Caco-2 (cell line): Measurements from ENCODE around the gene PTPRN2. TPM values are rescaled to one million over a fixed set of nuclear protein-coding genes. Genes with fewer than 3 reads are reported as not detected.

Experiments used
- BruUV-seq: library from RNA; stranded (reverse); fragments of 400-500 nt; replicated peaks from 2 replicates; lab custom pipeline; 2021; lab: Mats Ljungman, UMichigan
- CTCF ChIA-PET: fragments of 300-600 bp; sonication (Branson Sonifier 250); formaldehyde crosslinking; loops from one replicate; lab custom pipeline; 2022; ENCODE audit warnings: antibody characterized with exemption; lab: Charles Lee
- POLR2A ChIA-PET: fragments of 300-600 bp; sonication (Branson Sonifier 250); formaldehyde crosslinking; loops from one replicate; lab custom pipeline; 2022; ENCODE audit warnings: antibody characterized with exemption; lab: Charles Lee
- DNase-seq, 2 experiments: peaks; one replicate each; pipeline versions ENCODE4 v3.0.0 to v3.0.0-alpha.2; 2020 to 2022
- H3K27me3 ChIP-seq: replicated peaks from 2 replicates; pipeline ENCODE4 v1.6.0; 2011; ENCODE audit warnings: low read length; ENCODE audit not compliant: control insufficient read depth, insufficient read depth
- H3K36me3 ChIP-seq: 2 replicates; pipeline ENCODE4 v1.5.1; 2011; ENCODE audit warnings: low read length; ENCODE audit not compliant: control insufficient read depth, insufficient read depth
- H3K4me1 ChIP-seq: fragments of 250-450 bp; sonication (Bioruptor Pico); 2 replicates; pipeline ENCODE4 v1.5.1; 2020; ENCODE audit warnings: mild to moderate bottlenecking
- H3K4me3 ChIP-seq: 2 replicates; pipeline ENCODE4 v1.5.1; 2011; ENCODE audit warnings: low read depth, mild to moderate bottlenecking, control low read depth, low read length
- H3K9me3 ChIP-seq: fragments of 250-450 bp; sonication (Bioruptor Pico); 2 replicates; pipeline ENCODE4 v1.5.1; 2020; ENCODE audit warnings: mild to moderate bottlenecking, moderate library complexity
- H3K27ac Mint-ChIP-seq: one replicate; pipeline ENCODE4 v1.8.0; 2022; ENCODE audit warnings: mixed read lengths; ENCODE audit not compliant: unreplicated experiment
- H3K27me3 Mint-ChIP-seq: one replicate; pipeline ENCODE4 v1.8.0; 2022; ENCODE audit warnings: mixed read lengths; ENCODE audit not compliant: insufficient read depth, unreplicated experiment
- H3K36me3 Mint-ChIP-seq: one replicate; pipeline ENCODE4 v1.8.0; 2022; ENCODE audit warnings: mild to moderate bottlenecking, mixed read lengths; ENCODE audit not compliant: insufficient read depth, unreplicated experiment
- H3K4me1 Mint-ChIP-seq: one replicate; pipeline ENCODE4 v1.8.0; 2022; ENCODE audit warnings: low read depth, mixed read lengths; ENCODE audit not compliant: unreplicated experiment
- H3K4me3 Mint-ChIP-seq: one replicate; pipeline ENCODE4 v1.8.0; 2022; ENCODE audit warnings: mild to moderate bottlenecking, moderate library complexity, mixed read lengths; ENCODE audit not compliant: unreplicated experiment
- H3K9me3 Mint-ChIP-seq: one replicate; pipeline ENCODE4 v1.8.0; 2022; ENCODE audit warnings: mixed read lengths; ENCODE audit not compliant: unreplicated experiment
- intact Hi-C: fragments of 100-400 bp; cut with micrococcal nuclease; formaldehyde crosslinking; loops from one replicate; pipeline ENCODE4 v1.10.0; 2022; ENCODE audit not compliant: unreplicated experiment
- total RNA-seq: library from RNA; stranded (reverse); gene quantifications from 2 replicates; pipeline ENCODE4 v1.2.3, GENCODE V29; 2022
- TF ChIP-seq, protein P1 (sequence below), 2 experiments: fragments of 200-600 bp in 1 of 2; IDR thresholded peaks; 1 replicate in 1 of 2; 2 replicates in 1 of 2; pipeline versions ENCODE4 v1.5.1 to v1.8.0; 2011 to 2022; ENCODE audit warnings: antibody characterized with exemption in 1 of 2, control low read depth in 1 of 2, inconsistent platforms in 1 of 2, low read depth in 1 of 2, low read length in 1 of 2, mild to moderate bottlenecking in 1 of 2, moderate library complexity in 1 of 2; ENCODE audit not compliant: insufficient read depth in 1 of 2, severe bottlenecking in 1 of 2, unreplicated experiment in 1 of 2

The PTPRN2 gene
- total RNA-seq, 1 experiment from 2014 or later = 1.4 TPM

DNA sequence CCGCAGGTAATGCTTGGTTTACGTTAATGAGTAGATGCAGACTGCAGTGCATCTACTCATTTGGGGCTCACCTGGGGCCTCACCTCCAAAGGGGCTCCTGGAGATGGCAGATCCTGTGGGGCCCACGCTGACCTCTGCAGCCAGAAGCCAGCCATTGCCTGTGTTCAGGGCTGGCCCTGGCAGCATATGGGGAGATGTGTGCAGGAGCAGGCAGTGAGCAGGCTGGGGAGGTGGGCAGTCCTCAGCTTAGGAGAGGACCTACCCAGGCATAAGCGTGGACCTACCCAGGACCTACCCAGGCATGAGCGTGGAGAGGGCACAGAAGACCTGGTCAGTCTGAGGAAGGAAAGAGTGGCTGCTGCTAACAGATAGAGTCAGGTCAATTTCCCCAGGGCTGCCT, 178.5 kb downstream of the PTPRN2 start:
- TF ChIP-seq, protein P1, sequence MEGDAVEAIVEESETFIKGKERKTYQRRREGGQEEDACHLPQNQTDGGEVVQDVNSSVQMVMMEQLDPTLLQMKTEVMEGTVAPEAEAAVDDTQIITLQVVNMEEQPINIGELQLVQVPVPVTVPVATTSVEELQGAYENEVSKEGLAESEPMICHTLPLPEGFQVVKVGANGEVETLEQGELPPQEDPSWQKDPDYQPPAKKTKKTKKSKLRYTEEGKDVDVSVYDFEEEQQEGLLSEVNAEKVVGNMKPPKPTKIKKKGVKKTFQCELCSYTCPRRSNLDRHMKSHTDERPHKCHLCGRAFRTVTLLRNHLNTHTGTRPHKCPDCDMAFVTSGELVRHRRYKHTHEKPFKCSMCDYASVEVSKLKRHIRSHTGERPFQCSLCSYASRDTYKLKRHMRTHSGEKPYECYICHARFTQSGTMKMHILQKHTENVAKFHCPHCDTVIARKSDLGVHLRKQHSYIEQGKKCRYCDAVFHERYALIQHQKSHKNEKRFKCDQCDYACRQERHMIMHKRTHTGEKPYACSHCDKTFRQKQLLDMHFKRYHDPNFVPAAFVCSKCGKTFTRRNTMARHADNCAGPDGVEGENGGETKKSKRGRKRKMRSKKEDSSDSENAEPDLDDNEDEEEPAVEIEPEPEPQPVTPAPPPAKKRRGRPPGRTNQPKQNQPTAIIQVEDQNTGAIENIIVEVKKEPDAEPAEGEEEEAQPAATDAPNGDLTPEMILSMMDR (IDR thresholded peaks at IDR 0.05; ENCODE audit: insufficient read depth in 1 of 2, low read depth in 1 of 2, low read length in 1 of 2, severe bottlenecking in 1 of 2, unreplicated experiment in 1 of 2) = no peak
- no peak for DNase-seq
- no peaks in the 10 kb centered on the region for H3K9me3 Mint-ChIP-seq
- no peaks in the 10 kb centered on the region for H3K36me3 Mint-ChIP-seq
- H3K27me3 ChIP-seq = no peaks in the 10 kb centered on the region
- no peaks in the 10 kb centered on the region for H3K36me3 ChIP-seq
- intact Hi-C loops = no loop called here
- no peaks in the 10 kb centered on the region for H3K27me3 Mint-ChIP-seq
- no peaks in the 10 kb centered on the region for H3K4me1 ChIP-seq
- ChIA-PET CTCF (no interaction called here), POLR2A (no interaction called here)
- no peak overlapping the region for H3K4me3 Mint-ChIP-seq
- H3K9me3 ChIP-seq = no peaks in the 10 kb centered on the region
- no peak overlapping the region for H3K27ac Mint-ChIP-seq
- H3K4me1 Mint-ChIP-seq = peaks cover 8% of the 10 kb centered on the region
- no TSS peak for BruUV-seq
- no peak overlapping the region for H3K4me3 ChIP-seq

DNA sequence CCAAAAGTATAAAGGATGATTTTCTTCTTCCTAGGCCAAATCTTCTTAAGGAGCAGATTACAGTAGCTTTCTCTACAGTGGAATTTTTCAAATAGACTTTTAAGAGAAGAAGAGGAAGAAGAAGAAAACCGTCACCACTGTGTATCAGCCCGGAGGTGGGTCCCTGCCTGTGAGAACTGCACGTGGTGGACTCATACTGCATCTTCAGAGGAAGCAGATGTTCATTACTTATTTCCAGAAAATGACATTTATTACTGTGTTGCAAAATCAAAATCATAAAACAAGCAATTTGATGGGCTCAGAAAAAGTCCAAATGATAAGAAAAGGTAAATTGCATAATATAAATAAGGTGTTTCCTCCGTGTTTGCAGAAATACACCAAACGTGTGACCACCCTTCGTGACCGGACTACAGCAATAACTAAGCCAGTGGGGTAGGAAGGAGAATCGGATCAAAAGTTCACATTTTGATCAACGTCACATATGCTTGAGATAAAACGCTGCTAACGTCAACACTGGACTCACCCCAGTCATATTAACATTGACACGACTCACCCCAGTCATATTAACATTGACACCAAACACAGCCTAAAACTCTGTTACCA, 179.2 kb downstream of the PTPRN2 start:
- TF ChIP-seq, protein P1 (IDR thresholded peaks at IDR 0.05; ENCODE audit: insufficient read depth in 1 of 2, low read depth in 1 of 2, low read length in 1 of 2, severe bottlenecking in 1 of 2, unreplicated experiment in 1 of 2) = no peak
- Histone ChIP-seq H3K4me3 (no peak overlapping the region), H3K27me3 (no peaks in the 10 kb centered on the region), H3K9me3 (no peaks in the 10 kb centered on the region), H3K36me3 (no peaks in the 10 kb centered on the region), H3K4me1 (no peaks in the 10 kb centered on the region)
- Mint-ChIP-seq H3K9me3 (no peaks in the 10 kb centered on the region), H3K36me3 (no peaks in the 10 kb centered on the region), H3K27me3 (no peaks in the 10 kb centered on the region), H3K4me1 (peaks cover 12% of the 10 kb centered on the region), H3K27ac (no peak overlapping the region), H3K4me3 (no peak overlapping the region)
- intact Hi-C loops = loop anchor here (1.0 kb wide), 2 partner anchors 53 to 975 kb away; no protein-coding TSS in a partner anchor
- POLR2A ChIA-PET = no interaction called here
- CTCF ChIA-PET = no interaction called here
- DNase-seq = no peak
- no TSS peak for BruUV-seq

DNA sequence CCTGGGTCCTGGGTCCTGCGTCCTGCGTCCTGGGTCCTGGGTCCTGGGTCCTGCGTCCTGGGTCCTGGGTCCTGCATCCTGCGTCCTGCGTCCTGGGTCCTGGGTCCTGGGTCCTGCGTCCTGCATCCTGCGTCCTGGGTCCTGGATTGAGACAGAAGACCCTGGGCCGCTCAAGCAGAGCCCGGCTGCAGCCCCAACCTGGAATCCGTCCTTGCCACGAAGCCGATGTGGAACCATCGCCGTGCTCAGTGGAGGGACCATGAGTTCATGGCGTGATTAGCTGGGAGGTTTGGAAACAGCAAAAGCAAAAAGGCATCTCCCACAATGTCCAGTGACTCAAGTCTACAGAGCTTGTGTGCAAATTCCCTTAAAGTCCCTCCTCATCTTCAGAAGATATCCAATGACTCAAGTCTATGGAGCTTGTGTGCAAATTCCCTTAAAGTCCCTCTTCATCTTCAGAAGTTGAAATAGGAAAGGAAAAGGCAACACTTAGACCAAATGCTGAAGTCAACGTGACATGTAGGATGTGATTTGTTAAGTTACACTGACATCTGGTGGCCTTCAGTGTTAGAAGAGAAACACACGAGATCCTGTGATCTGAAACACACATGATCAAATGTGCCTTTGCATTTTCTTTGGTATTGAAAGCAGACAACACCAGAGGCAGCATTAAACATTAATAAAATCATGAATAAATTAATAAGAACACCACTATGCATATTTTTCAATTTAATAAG, 179.9 kb downstream of the PTPRN2 start:
- POLR2A ChIA-PET = no interaction called here
- no peaks in the 10 kb centered on the region for H3K36me3 Mint-ChIP-seq
- intact Hi-C loops = loop anchor here (1.0 kb wide), 2 partner anchors 52 to 974 kb away; no protein-coding TSS in a partner anchor

More for the DNA sequence above, 179.9 kb downstream of the PTPRN2 start:
- Mint-ChIP-seq H3K27ac (peak overlapping the region; percentile 66), H3K4me1 (peaks cover 12% of the 10 kb centered on the region), H3K9me3 (no peaks in the 10 kb centered on the region), H3K27me3 (no peaks in the 10 kb centered on the region), H3K4me3 (no peak overlapping the region)
- Histone ChIP-seq H3K36me3 (no peaks in the 10 kb centered on the region), H3K27me3 (no peaks in the 10 kb centered on the region), H3K9me3 (no peaks in the 10 kb centered on the region), H3K4me1 (no peaks in the 10 kb centered on the region), H3K4me3 (no peak overlapping the region)
- BruUV-seq = no TSS peak
- CTCF ChIA-PET = no interaction called here
- TF ChIP-seq, protein P1 (IDR thresholded peaks at IDR 0.05; ENCODE audit: insufficient read depth in 1 of 2, low read depth in 1 of 2, low read length in 1 of 2, severe bottlenecking in 1 of 2, unreplicated experiment in 1 of 2) = peak; percentile 51 to 63
- DNase-seq = peak in 1 of 2 experiments; percentile 53
